GM21528 (cell line): ENCODE results near the gene PIMREG.
"Not testable (repeated sequence)": the region's sequence is repeated elsewhere in the genome, so short reads cannot be mapped to it uniquely, and the experiment has no call there.

ENCODE experiments used
- ATAC-seq: cut with Tn5 transposase; IDR thresholded peaks from one replicate; pipeline ENCODE4 v1.9.1; 2021; ENCODE audit warnings: mild to moderate bottlenecking, moderate library complexity; ENCODE audit not compliant: unreplicated experiment, low FRiP score

The PIMREG gene

GRCh38 chr17:6476076-6476809 lies 32.0 kb downstream of the PIMREG start:
- ATAC-seq, result no peak

- no peak for ATAC-seq
Measured at GRCh38 chr17:6476810-6477179, 32.5 kb downstream of the PIMREG start.

GRCh38 chr17:6477831-6478383 lies 33.7 kb downstream of the PIMREG start:
- no peak for ATAC-seq

- no peak for ATAC-seq
Measured at GRCh38 chr17:6478486-6478885, 34.2 kb downstream of the PIMREG start.

- no peak for ATAC-seq
Measured at GRCh38 chr17:6479622-6480302, 35.5 kb downstream of the PIMREG start.

GRCh38 chr17:6480303-6480675 lies 36.0 kb downstream of the PIMREG start:
- ATAC-seq, result no peak

GRCh38 chr17:6482105-6482455 lies 37.8 kb downstream of the PIMREG start:
- no peak for ATAC-seq

- not testable (repeated sequence) for ATAC-seq
Measured at GRCh38 chr17:6482796-6483195, 38.5 kb downstream of the PIMREG start.

- no peak for ATAC-seq
Measured at GRCh38 chr17:6483507-6483906, 39.3 kb downstream of the PIMREG start.

- ATAC-seq, result no peak
Measured at GRCh38 chr17:6485646-6486412, 41.6 kb downstream of the PIMREG start.

- ATAC-seq, result no peak
Measured at GRCh38 chr17:6487251-6488007, 43.2 kb downstream of the PIMREG start.

- ATAC-seq, result no peak
Measured at GRCh38 chr17:6488008-6488539, 43.8 kb downstream of the PIMREG start.

GRCh38 chr17:6489016-6489550 lies 44.8 kb downstream of the PIMREG start:
- no peak for ATAC-seq

- ATAC-seq, result no peak
Measured at GRCh38 chr17:6491071-6491700, 46.9 kb downstream of the PIMREG start.

- no peak for ATAC-seq
Measured at GRCh38 chr17:6492892-6493674, 48.8 kb downstream of the PIMREG start.

GRCh38 chr17:6494239-6494941 lies 50.1 kb downstream of the PIMREG start:
- no peak for ATAC-seq

- ATAC-seq, result no peak
Measured at GRCh38 chr17:6495450-6496115, 51.3 kb downstream of the PIMREG start.

GRCh38 chr17:6496116-6496481 lies 51.8 kb downstream of the PIMREG start:
- no peak for ATAC-seq
